DLD1 (cell line): ENCODE data around the gene OSBPL7.

Source experiments
- in situ Hi-C: cut with HindIII; loops from 2 replicates; pipeline ENCODE4 v1.10.0; 2017; ENCODE audit warnings: low sequenced_read_pairs

Gene OSBPL7

DNA sequence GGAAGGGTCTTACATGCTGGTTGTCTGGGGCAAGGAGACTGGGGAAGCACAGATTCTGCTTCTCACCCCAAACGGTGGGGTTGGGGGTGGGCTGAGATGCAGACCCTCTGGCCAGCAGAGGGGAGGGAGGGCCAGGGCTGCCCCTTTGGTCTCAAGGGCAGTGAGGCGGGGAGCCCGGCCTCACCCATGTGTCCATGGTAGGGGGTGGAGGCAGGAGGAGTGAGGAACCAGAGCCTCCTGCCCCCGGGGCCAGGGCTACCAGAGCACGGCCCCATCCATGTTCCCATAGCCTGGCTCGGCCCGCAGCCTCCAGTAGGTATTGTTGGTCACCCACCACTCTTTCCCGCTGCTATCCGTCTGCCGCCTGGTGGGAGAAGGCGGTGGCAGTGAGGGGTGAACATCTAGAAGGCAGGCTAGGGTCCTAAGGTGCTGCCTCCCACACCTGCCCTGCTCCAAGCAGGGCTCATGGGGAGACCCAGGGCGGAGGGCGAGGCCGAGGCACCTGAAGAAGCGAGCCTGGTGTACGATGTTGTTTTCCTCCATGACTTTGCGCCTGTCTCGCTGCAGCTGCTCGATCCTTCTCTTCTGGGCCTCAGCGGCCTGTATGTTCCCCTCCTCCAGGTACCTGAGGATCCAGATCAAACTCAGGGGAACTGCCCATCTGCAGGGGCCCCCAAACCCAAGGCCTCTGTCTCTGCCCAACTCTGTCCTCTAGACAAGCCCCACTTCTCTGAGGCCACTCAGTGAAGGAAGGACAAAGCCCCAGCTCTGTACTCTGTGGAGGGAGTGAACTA lies 13.4 kb downstream of the OSBPL7 start:
- in situ Hi-C loops: no loop called here

DNA sequence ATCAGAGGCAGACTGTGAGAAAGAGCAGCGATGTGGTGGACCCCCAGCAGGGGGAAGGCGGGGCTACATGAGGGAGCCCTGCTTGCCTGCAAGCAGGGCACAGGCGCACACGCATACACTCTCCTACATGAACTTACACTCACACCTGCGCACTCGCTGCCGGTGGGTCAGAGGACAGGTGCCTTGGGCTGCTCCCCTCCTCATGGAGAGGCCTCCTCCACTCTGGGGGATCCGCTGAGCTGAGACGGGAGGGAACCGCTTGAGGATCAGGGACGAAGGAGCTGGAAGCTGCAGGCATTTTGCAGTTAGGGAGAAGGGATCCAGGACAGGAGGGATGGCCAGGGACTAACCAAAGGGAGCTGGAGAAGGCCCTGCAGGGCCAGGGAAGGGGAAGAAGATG lies 14.2 kb downstream of the OSBPL7 start:
- in situ Hi-C loops: no loop called here

DNA sequence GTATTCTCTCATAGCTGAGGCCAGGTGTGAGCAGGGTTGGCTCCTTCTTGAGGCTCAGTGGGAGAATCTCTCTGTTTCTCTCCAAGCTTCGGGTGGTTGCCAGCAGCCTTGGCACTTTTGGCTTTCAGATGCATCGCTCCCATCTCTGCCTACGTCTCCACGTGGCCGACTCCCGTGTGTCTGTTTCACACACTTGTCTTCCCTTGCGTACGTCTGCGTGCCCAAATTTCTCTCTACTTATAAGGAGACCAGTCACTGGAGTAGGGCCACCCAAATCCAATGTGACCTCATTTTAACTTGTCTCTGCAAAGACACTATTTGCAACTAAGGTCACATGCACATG lies 14.7 kb downstream of the OSBPL7 start:
- in situ Hi-C loops: no loop called here

DNA sequence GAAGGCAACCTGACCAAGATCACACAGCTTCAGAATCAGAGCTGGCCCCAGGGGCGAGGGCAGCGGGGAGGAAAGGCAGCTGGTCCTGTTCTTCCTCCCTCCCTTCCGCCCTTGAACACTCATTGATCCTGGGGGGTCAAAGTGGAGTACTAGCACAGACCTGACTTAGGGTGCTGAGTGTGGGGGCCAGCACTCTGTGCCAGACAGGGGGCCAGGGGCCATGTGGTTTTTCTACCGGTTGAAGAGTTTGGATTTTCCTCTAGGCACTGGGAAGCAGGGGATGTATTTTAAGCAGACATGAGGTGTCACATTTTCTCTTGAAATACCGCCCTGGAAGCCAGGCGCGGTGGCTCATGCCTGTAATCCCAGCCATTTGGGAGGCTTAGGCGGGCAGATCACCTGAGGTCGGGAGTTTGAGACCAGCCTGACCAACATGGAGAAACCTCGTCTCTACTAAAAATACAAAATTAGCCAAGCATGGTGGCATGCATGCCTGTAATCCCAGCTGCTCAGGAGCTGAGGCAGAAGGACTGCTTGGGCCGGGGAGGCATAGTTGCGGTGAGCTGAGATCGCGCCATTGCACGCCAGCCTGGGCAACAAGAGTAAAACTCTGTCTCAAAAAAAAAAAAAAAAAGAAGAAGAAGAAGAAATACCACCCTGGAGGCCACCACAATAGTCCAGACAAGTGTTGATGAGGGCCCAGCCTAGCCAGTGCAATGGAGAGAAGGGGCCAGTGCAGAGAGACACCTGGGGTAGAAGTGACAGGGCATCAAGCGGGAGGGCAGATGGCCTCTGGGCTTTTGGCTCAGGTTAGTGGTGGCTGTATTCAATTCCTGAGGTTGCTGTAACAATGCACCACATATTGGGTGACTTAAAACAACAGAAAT lies 15.3 kb downstream of the OSBPL7 start:
- in situ Hi-C loops: no loop called here

DNA sequence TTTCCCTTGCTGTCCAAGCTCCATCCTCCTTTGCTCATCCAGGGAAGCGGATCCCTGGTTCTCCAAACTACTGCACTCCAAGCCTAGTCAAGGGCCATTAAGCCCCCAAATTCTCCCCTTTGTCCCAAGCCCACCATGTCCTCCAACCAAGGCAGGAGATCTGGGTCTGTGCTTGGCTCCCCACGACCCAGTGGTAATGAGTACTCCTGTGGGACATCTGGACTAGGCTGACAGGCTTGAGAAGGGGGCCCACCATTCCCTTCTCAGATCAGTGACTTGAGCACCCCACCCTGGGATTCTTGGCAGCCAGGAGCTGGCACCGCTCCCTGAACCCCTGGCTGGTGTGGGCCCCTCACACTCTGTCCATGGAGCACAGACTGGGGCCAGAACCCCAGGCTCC lies 17.1 kb downstream of the OSBPL7 start:
- in situ Hi-C loops: no loop called here

DNA sequence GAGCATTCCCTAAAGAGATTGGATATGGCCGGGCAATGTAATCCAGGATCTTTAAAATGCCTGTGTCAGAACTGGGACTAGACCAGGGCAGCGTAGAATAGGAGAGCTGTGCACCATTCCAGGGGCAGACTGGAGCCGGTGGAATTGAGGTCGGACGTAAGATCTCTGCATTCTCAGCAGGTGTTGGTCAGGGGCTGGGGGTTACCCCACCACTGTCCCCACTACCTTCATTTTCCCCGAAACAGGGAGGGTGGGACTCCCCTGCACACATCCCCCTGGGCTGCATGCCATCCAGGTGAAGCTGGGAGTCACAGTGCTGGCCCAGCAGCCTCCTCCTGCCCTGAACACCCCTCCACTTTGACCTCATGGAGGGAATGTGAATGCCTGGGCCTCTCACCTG lies 17.8 kb downstream of the OSBPL7 start:
- in situ Hi-C loops: no loop called here

DNA sequence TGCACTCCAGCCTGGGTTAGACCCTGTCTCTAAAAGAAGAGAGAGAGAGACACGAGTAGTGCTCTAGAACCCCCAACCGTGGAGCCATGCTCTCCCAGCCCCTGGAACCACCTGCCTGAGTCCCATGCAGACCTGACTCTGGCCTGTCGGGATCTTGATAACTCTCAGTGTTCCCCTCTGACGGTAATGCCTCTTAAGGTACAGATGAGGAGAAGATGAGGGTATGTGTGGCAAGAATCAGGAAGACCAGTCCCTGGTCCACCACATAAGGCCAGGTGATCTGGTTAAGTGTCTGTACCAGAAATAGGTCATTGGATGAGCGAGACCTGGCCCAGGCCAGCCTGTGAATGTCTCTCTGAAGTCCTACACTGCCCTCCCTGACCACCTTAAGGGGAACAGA lies 18.4 kb downstream of the OSBPL7 start:
- in situ Hi-C loops: no loop called here

DNA sequence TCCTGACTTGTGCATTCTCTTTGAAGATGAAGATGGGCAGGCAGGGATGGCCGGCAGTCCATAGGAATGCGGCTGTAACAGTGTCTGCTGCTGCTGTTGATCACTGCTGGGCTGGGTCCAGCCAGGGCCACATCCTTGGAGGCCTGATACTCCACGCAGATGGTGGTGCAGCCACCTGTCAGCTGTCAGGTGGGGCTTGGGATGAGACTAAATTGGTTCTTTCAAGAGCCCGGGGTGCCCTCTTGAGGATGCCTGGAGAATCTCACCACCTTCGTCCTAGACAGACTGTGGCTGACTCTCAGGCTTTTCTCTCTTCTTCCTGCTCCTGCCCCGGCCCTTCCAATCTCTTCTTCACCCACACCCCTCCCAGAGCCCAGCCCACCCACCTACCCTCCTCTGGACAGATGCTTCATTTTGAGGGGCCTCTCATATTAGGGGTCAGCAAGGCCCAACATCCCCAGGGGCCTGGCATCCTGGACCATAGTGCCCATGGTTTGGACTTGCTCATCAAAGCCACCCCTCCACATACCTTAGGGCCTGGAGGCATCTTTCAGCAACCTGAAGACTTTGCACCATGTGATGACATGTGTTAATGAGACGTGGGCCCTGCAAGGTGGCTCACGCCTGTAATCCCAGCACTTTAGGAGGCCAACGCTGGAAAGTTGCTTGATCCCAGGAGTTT lies 19.1 kb downstream of the OSBPL7 start:
- in situ Hi-C loops: no loop called here

DNA sequence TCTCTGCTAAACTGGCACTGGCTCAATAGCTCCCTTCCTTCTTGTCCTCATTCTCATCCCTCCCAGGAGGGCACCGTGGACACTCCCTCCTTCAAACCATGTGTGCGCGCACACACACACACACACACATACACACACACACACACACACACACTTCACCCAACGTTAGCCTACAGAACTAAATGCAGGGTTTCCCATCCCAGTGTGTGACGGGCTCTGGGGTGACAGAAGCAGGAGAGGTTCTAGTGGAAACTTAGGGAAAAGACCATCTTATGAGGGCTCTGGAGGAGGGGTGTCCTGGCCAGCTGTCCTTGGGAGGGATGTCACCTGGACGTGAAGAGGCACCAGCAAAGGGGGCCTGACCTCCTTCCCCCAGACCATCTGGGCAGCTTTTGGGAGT lies 19.7 kb downstream of the OSBPL7 start:
- in situ Hi-C loops: no loop called here

DNA sequence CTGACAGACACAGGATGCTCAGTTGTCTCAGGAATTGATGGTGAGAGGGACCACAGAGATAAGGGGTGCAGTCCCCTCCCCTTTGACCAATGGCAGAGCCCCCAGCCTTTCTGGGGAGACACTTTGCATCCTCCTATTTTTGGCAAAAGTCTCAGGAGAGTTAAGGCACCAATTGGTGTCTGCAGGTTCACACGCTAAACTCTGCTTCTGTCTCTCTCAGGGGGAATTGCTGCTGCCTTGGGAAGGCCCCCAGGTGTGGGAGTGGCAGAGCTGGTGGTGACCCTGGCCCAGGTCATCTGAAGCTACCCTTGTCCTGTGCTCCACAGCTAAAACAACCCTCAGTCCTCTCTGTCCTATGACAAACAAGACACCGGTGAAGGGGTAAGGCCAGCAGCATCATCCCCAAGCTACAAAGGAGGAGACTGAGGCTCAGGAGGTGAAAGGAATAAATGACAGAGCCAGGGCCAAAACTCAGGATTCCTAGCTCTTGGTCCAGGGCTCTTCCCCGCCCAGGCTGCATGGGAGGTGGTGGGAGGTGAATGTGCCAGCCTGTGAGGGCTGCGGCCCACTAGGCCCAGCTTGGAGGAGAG lies 20.3 kb downstream of the OSBPL7 start:
- in situ Hi-C loops: no loop called here

DNA sequence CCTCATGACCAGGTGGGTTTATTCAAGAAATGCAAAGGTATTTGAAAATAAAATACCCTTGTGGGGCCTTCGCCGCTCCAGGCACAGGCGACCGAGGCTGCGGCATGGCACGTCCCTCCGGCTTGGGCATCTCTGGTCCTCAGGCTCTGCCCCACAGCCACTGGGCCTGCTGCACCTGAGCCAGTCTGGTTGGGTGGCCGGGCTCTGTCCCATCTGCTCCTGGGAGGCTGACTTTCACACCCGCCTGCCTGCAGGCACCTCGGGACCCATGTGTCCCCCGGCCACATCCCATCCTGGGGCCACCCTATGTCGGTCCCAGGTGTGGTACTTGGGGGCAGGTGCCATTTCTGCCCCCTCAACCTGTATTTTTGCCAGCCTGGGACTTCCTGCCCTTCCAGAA lies 20.9 kb downstream of the OSBPL7 start:
- in situ Hi-C loops: no loop called here

DNA sequence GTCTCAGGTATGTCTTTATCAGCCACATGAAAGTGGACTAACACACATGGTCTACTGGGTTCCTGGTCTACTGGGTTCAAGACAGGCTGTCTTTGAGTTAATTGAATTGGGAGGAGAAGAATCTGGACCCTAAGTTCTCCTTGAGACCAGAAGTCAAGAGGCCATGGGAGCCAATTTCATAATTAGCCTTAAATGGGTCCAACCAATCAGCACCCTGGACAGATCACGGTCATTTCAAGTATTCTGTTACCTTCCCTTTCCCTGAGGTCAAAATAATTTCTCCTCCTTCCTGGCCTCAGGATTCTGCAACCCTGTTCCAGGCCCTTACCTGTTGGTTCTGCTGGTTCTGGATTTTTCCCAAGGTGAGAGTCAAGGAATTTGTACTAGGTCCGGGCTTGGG lies 23.8 kb downstream of the OSBPL7 start:
- in situ Hi-C loops: no loop called here

DNA sequence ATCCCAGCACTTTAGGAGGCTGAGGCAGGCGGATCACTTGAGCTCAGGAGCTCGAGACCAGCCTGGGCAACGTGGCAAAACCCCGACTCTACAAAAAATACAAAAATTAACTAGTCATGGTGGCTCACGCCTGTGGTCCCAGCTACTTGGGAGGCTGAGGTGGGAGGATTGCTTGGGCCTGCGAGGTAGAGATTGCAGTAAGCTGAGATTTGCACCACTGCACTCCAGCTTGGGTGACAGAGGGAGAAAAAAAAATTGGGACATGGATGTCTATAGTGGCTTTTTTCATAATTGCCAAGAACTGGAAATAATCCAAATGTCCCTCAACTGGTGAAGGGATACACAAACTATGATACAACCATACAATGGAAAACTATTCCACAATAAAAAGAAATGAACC lies 28.6 kb downstream of the OSBPL7 start:
- in situ Hi-C loops: no loop called here

DNA sequence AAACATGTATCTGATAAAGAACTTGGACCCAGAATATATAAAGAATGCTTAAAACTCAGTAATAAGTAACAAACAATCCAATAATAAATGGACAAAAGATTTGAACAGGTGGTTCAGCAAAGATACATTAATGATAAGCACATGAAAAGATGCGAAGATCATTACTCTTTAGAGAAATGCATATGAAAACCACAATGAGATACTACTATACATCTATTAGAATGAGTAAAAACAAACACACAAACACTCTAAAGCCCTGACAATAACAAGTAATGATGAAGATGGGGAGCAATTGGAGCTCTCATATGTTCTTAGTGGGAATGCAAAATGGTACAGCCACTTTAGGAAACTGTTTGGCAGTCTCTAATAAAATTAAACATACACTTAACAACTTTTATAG lies 29.1 kb downstream of the OSBPL7 start:
- in situ Hi-C loops: no loop called here

DNA sequence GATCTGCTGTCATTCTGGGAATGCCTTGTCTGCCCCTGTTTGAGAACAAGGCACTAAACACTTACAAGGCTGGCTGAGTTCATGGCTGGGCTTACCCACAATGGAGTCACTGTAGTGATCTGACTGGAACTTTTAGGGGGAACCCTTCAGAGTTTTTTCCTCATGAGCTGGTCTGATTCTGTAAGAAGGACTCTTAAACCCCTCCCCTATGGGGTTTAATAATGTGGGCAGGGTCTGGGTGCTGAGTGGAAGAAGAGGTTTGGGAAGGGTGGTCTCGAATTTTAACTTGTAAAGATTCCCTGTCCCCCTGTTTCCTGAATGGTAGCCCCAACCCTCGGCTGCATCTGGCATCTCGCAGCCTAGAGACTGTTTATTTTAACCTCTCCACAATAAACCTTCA lies 30.6 kb downstream of the OSBPL7 start:
- in situ Hi-C loops: no loop called here

DNA sequence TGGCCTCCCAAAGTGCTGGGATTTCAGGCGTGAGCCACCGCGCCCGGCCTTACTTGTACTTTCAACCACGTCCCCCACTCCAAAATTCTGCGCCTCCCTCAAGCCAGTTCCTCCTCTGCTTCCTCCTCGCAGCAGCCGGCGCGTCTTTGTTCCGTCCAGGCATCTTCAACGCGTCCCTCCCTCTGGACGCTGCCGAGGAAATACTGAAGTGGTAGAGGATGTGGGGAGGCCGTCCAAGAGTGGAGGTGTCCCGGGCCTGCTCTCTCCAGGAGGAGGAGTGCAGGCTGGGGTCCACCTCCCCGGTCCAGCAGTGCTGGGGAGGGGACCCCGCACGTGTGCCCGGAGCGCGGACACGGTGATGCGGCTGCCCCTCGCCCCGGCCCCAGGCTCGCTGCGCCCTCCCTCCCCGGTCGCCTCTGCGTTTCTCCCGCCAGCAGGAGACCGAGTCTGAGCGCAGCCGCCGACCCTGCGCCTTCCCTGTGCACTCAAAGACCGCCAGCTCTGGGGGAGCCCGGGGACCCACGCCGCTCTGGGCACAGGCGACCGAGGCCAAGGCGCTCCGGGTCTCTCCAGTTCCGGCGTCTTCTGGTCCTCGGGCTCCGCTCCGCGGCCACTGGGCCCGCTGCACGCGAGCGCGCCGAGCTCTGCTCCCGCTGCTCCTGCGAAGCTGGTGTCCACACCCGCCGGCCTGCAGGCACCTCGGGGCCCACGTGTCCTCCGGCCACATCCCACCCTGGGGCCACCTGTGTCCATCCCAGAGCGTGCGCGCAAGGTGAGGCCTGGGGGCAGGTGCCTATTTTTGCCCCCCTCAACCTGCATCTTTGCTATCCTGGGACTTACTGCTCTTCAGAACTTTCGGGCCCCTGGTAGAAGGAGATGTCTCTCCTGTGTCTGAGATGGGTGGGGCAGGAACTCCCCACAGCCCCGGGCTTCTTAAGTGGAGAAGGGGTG lies 31.7 kb downstream of the OSBPL7 start:
- in situ Hi-C loops: no loop called here

DNA sequence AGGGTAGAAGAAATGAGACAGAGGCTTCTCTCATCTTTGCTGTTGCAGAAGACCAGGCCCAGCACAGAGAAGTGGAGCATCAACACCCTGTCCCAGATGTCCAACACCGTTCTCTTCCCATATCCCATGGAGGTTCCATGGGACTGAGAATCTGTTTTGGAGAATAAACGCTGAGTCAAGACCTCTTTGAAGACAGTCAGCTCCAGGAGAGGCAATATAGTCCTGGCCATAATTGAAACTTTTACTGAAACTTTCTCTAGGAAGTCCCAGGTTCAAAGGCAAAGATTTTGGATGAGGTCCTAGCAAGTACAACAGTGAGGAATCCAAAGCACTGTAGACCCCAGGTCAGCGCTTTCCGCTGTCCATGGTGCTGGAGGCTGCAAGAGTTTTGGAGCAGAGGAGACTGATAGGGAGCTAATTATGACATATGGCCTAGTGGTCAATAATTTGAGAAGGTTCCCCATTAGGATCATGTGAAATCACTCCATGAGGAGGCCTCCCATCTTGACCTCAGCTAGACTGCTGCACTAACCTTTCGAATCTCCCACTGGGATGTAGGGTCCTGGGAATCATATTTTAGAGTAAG lies 36.0 kb downstream of the OSBPL7 start:
- in situ Hi-C loops: no loop called here

DNA sequence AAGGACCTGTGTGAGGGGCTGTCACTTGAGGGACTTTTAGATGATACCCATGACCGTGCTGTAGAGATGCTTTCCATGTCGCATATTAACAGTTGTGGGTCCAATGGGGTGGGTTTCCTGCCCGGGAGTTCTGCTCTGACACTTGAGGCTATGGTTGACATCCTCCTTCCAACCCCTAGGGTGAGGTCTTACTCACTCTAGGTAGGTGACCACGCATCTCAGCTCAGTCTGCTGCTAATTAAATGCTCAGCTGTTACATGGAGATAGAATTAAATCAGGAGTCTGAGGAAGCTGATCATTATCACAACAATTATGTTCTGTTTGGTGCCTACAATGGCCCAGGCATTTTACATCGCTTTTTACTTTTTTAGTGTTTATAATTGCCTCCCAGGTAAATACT lies 40.2 kb downstream of the OSBPL7 start:
- in situ Hi-C loops: no loop called here

DNA sequence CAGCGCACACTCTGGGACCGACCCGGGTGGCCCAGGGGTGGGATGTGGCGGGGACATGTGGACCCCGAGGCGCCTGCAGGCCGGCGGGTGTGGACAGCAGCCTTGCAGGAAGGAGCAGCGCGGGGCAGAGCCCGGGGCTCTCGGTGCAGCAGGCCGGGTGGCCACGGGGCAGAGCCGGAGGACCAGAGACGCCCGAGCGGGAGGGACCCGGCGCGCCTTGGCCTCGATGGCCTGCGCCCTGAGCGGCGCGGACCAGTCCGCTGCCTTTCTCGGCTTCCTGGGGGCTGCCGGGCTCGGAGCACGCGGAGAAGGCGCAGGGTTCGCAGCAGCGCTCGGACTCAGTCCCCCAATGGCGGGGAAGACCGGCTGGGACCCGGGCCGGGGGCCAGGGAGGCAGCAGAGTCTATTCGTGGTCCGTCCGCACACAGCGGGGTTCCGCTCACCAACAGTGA lies 43.4 kb downstream of the OSBPL7 start:
- in situ Hi-C loops: no loop called here
